GM13976 (cell line): Measurements from ENCODE around the gene ACTL8.

ENCODE experiments used
- DNase-seq: peaks from one replicate; pipeline ENCODE4 v3.0.0; 2012; ENCODE audit warnings: low spot score
- CTCF ChIP-seq: IDR thresholded peaks from 2 replicates; pipeline ENCODE4 v1.5.1; 2012; ENCODE audit warnings: borderline replicate concordance, mild to moderate bottlenecking; ENCODE audit not compliant: insufficient read depth; ENCODE audit errors: extremely low read depth, missing control alignments, control extremely low read depth
- in situ Hi-C: fragments of 300-500 bp; cut with MboI; formaldehyde crosslinking; loops from one replicate; pipeline ENCODE4 v1.12.0; 2022; ENCODE audit warnings: low sequenced_read_pairs, mixed read lengths, inconsistent platforms; ENCODE audit not compliant: unreplicated experiment

The ACTL8 gene

GRCh38 chr1:17764591-17764990 lies 9.5 kb downstream of the ACTL8 start:
- DNase-seq = no peak
- TF ChIP-seq CTCF = no peak
- in situ Hi-C loops = no loop called here

- TF ChIP-seq CTCF = no peak
- in situ Hi-C loops = no loop called here
- no peak for DNase-seq
Observed at GRCh38 chr1:17765444-17766411, 10.6 kb downstream of the ACTL8 start.

- in situ Hi-C loops = no loop called here
- no peak for TF ChIP-seq CTCF
- DNase-seq = no peak
Observed at GRCh38 chr1:17768651-17769241, 13.6 kb downstream of the ACTL8 start.

- DNase-seq = no peak
- in situ Hi-C loops = no loop called here
- no peak for TF ChIP-seq CTCF
Observed at GRCh38 chr1:17770983-17771382, 15.8 kb downstream of the ACTL8 start.

- in situ Hi-C loops = no loop called here
- no peak for DNase-seq
- TF ChIP-seq CTCF = no peak
Observed at GRCh38 chr1:17772615-17773212, 17.6 kb downstream of the ACTL8 start.

- no peak for TF ChIP-seq CTCF
- DNase-seq = no peak
- in situ Hi-C loops = no loop called here
Observed at GRCh38 chr1:17773591-17774326, 18.6 kb downstream of the ACTL8 start.
